Bone marrow (tissue), 2 donors: ENCODE measurements around the gene INVS.
"Not testable (repeated sequence)": the region's sequence is repeated elsewhere in the genome, so short reads cannot be mapped to it uniquely, and the experiment has no call there.

Experiments used
- DNase-seq, 2 donors: peaks; one replicate each; lab custom pipeline; 2025; lab: John Stamatoyannopoulos, UW

Gene INVS

DNA sequence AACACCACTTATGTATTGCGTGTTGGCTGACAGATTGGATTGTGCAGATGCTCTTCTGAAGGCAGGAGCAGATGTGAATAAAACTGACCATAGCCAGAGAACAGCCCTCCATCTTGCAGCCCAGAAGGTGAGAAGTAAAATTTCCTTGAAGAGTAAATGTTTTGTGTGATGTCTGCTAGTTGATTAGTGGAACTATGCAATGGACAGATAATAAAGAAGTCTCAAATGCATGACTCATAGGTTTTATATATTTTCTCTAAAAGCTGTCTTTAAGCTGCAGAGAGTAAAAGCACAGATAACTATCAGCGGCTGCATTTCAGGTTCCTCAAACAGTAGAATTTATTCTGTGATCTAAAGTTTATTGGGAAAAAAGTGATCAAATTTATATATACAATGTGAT lies 27.4 kb downstream of the INVS start:
- DNase-seq: no peak

DNA sequence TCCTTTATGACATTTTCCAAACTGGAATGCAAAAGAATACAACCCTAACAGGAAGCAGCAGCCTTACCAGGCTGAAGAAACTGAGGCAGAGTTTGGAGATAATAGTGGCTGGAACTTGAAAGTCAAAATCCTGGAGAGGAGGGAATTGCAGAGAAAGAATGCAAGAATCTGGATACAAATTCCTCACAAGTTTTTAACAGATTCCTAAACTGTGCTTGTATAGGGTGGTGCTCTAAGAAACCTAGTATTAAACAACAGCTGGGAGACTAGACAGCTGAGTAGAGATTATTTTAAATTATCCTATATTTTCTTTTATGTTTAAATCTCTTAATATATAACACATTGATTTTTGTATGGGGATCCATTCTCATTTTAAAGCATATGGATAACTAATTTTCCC lies 30.7 kb downstream of the INVS start:
- DNase-seq: no peak

DNA sequence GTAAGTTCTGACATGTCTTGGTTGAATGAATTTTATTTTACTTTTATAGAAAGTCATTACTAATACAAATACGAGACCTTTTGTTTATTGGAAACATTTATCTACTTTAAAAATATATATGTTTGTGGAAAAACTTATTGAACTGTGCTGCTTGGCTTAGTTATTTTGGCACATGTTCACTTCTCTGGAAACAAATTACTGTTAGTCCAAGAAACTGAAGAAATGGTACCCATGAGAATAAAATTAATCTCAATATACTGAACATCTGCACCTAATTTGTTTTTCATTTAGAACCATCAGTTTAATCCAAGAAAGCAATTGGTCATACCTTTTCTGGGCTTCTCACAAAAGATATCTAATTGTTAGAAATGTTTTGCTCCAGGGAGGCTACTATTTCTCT lies 32.2 kb downstream of the INVS start:
- DNase-seq: no peak

DNA sequence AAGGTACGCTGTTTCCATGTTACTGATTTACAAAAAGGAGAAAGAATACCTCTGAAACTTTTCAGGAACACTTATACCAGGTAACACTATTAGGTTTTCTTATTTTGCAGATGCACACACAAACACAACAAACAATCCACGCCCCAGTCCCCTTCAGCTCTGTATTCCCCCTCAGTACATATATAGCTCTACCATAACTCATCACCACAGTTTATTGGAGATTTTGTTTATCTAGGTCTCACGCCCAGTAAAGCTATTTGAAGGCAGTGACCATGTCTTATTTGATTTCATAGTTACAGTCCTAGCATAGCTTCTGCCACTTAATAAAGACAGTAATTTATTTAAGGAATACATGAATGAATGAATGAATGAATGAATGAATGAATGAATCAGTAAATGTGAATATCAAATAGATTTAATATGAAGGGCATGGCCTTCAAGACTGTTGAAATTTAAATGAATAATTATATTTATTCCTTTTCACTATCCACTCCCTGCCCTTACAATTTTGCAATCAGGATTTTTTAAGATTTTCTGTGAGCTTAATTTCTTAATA lies 32.9 kb downstream of the INVS start:
- DNase-seq: no peak

DNA sequence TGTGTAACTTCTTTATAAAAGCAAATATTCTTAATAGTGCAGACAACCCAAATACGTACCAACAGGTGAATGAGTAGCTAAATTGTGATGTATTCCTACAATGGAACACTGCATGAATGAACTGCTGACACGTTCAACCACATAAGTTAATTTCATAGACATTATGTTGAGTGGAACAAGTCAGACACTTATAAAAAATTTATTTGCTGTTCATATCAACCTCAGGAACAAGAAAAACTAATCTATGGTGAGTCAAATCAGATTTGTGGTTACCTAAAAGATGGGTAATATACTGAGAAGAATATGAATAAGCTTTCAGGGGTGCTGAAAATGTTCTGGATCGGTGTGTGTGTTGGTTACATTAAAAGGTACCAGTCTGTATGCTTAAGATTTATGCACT lies 35.7 kb downstream of the INVS start:
- no peak for DNase-seq

DNA sequence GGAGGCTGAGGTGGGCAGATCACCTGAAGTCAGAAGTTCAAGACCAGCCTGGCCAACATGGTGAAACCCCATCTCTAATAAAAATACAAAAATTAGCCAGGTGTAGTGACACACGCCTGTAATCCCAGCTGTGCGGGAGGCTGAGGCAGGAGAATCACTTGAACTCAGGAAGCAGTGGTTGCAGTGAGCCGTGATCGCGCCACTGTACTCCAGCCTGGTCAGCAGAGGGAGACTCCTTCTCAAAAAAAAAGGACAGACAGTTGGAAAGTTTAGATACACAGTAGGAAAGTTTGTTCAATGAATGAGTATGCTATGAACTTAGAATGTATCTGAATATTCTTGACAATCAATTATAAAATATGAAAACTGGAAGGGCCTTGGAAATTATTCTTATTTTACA lies 37.8 kb downstream of the INVS start:
- not testable (repeated sequence) for DNase-seq

DNA sequence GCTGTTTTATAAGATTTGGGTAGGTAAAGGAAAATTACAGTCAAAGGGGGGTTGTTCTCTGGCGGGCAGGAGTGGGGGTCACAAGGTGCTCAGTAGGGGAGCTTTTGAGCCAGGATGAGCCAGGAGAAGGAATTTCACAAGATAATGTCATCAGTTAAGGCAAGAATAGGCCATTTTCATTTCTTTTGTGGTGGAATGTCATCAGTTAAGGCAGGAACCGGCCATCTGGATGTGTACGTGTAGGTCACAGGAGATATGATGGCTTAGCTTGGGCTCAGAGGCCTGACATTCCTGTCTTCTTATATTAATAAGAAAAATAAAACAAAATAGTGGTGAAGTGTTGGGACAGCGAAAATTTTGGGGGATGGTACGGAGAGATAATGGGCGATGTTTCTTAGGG lies 41.3 kb downstream of the INVS start:
- not testable (repeated sequence) for DNase-seq

DNA sequence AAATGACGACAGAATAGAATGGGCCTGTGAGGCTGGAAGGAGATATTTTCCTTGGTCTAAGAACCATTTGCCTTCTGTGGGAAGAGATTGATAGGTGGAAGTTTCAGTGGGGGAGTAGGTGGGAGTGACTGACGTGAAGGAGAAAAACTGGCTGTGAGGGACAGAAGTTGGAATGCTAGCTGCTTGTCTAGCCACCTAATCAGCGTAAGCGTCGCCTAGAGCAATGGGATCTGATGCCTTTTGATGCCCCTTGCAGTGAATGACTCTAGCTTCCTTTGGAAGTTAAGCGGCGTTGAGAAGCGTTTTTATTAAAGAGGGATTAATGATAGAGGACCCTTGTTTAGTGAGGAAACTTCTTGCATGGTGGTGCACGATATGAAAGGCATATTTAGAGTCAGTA lies 42.8 kb downstream of the INVS start:
- not testable (repeated sequence) for DNase-seq

DNA sequence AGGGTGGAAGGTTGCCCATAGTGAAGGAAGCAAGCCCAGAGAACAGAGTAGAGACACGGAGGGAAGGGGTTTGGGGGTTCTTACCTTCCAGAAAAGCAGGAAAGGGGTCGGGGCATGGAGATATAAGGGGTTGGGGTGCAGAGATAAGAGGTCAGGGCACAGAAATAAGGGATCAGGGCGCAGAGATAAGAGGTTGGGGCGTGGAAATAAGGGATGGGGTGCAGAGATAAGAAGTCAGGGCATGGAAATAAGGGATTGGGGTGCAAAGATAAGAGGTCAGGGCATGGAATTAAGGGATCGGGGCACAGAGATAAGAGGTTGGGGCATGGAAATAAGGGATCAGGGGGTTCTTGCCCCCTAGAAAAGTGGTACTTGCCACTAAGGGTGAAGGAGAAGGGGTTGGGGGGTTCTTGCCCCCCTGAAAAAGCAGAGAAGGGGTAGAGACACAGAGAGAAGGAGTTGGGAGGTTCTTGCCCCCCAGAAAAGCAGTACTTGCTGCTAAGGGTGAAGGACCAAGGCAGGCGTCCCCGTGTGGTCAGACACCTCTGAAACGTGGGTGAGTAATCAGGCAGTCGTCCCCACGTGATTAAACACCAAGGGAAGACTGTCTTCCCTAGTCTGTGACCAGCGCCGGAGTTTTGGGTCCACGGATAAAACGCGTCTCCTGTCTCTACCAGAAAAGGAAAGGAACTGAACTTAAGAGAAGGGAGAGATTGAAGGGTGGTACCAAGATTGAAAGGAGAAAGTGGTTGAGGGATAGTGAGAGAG lies 46.3 kb downstream of the INVS start:
- DNase-seq: not testable (repeated sequence)

DNA sequence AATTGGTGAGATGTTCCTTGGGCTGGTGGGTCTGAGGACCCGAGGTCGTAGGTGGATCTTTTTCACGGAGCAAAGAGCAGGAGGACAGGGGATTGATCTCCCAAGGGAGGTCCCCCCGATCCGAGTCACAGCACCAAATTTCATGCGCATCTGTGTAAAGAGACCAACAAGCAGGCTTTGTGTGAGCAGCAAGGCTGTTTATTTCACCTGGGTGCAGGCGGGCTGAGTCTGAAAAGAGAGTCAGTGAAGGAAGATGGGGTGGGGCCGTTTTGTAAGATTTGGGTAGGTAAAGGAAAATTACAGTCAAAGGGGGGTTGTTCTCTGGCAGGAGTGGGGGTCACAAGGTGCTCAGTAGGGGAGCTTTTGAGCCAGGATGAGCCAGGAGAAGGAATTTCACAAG lies 46.9 kb downstream of the INVS start:
- DNase-seq: not testable (repeated sequence)

DNA sequence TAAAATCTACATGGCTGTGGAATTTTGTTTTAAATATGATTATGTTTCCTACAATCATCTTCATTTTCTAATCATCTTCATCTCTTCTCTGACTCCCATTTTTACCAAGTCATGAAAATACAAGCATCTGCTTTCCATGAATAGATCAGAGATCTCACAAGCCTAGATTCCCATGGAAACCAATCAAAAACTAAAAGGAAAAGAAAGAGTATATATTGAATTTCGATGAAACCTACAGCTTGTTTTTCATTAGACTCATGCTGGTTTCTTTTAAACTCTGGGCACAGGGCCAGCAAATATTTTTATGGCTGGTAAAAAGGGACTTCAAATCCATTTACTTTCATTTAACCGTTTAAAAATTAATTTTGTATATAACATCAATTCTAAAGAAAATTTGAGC lies 51.2 kb downstream of the INVS start:
- DNase-seq: no peak

DNA sequence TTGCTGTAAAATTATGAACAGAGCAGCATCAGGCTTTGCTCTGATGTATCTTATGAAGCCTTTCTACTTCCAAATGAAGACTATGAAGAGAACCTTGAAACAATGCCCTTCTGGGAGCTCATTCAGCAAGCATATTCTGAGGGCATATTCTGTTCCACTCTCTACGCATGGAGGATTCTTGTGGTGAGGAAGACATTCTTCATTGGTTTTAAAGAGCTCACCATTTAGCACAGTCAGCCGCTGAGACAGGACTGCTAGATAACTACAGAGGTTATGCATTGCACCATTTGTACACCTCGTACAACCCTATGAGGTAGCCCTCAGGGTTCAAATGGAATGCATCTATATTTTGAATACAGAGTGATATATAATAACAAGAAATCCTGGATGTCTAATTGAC lies 61.0 kb downstream of the INVS start:
- no peak for DNase-seq

DNA sequence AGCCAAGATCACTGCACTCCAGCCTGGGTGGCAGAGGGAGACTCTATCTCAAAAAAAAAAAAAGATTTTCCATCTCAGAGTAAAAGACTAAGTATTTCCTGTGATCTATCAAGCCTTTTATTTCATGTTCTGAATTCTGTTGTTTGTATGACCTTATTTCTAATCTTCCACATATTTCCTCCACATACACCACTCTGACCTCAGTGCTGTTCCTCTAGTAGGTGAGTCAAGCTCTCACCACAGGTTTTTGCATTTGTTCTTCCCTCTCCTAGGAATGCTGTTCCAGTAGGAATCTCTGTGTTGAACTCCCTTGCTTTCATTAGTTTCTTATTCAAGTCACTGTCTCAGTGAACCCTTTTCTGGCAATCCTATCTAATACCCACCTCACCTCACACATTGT lies 68.1 kb downstream of the INVS start:
- DNase-seq: no peak

DNA sequence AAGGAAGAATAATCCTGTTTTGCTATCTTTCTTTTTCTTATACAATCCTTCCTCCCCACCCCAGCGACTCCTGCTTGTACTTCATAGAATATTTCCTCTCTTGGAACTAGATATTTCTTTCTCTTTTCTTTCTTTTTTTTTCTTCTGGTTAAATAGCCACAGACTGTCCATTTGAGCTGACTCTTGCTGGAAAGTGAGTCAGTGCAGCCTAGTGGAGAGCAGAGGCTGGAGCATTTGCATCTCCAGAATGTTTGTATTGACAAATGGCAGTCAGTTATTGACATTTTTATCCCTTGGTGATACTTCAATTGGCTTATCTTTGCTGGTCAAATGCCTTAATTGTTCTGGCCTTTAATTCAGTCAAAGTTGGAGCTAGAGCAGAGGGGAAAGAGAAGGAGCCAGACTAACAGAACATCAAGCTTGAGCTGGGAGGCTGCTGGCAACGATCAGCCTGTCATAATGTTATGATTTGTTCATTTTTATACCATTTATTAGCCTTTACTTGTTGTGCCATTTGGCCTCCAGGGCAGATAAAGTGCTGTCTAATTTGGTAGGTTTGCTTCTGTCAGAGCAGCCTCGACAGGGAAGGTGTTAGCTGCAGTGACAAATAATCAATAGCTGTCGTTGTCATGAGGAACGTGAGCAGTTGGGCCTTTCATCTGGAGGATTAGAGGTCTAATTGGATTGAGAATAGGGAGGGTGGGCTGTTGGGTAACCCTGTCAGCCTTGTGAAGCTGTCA lies 69.0 kb downstream of the INVS start:
- DNase-seq: no peak

DNA sequence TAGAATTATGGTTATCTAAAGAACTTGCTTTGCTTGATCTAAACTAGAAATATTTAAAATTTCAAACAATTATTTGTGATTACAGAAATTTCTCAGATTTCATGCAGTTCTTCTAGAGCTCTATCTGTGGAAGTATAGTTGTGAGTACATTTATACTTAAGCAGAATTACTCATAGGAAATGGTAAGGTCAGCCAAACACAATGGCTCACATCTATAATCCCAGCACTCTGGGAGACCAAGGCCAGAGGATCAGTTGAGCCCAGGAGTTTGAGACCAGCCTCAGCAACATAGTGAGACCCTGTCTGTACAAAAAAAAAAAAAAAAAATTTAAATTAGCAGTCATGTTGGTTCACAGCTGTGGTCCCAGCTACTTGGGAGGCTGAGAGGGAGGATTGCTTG lies 71.0 kb downstream of the INVS start:
- DNase-seq: no peak

DNA sequence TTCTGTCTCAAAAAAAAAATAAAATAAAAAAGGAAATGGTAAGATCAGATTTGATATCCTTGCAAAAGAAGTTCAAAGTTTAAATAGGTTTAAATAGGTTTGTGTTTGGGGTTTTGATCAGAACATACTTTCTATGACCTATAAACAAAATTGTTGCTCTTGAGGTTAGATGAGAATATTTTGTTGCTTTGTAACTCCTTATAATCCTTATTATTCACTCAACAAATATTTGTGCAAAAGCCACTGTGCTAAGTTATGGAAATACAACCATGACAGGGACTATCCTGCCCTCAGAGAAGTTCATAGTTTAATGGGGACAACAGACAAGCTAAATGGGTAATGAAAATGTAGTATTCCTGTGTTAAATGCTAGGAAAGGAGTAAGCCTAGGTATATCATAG lies 71.5 kb downstream of the INVS start:
- DNase-seq: no peak

DNA sequence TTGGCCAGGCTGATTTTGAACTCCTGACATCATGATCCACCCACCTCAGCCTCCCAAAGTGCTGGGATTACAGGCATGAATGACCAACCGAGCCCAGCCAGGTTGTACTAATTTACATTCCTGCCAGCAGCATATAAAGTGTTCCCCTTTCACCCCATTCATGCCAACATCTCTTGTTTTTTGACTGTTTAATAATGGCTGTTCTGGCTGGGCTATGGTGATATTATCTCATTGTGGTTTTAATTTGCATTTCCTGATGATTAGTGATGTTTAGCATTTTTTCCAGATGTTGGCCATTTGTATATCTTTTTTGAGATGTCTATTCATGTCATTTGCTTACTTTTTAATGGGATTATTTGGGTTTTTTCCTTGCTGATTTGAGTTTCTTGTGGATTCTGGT lies 87.3 kb downstream of the INVS start:
- no peak for DNase-seq

DNA sequence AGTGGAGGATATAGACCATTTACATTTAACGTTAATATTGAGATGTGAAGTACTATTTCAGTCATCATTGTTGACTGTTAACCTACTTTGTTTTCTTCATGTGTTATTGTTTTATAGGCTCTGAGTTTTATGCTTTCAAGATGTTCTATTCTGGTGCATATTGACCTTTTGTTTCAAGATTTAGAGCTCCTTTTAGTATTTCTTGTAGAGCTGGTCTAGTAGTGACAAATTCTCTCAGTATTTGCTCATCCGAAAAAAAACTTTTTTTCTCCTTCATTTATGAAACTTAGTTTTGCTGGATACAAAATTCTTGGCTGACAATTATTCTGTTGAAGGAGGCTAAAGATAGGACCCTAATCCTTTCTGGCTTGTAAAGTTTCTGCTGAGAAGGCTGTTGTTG lies 91.3 kb downstream of the INVS start:
- DNase-seq: no peak

DNA sequence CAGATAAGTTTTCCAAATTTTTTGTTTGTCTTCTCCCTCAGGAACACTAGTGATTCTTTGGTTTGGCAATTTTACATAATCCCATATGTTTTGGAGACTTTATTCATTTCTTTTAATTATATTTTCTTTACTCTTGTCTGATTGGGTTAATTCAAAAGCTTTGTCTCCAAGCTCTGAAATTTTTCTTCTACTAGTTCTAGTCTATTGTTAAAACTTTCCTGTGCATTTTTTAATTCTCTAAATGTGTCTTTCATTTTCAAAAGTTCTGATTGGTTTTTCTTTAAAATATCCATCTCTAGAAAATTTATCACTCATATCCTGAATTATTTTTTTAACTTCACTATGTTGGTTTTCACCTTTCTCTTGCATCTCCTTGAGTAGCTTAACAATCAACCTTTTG lies 92.2 kb downstream of the INVS start:
- DNase-seq: no peak

DNA sequence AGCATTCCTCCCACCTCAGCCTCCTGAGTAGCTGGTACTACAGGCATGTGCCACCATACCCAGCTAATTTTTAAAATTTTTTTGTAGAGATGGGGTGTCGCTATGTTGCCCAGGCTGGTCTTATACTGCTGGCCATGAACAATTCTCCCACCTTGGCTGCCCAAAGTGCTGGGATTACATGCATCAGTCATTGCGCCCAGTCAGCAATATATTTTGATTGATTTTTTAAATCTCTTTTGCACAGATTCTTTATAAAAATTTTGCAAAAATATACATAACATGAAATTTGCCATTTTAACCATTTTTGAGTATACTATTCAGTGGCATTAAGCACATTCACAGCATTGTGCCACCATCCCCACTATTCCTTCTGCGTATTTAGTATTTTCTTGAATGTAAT lies 94.0 kb downstream of the INVS start:
- no peak for DNase-seq

DNA sequence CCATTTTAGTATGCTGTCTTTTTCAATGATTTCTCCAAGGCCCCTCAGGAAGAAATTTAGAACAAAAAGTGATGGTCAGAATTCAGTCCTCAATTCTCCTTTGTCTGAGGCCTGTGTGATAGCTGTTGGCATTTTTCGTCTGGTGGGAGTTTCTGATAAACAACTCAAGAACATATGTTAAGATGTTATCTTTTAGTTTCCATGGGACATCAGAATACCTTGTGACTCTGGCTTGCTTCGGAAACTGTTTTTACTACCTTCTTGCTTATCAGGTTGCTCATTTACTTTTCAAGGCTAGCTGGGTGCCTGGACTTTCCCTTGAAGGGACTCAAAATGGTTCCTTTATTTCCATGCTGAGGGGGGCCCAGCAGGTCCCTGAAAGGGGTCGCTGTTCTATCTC lies 97.2 kb downstream of the INVS start:
- DNase-seq: no peak

DNA sequence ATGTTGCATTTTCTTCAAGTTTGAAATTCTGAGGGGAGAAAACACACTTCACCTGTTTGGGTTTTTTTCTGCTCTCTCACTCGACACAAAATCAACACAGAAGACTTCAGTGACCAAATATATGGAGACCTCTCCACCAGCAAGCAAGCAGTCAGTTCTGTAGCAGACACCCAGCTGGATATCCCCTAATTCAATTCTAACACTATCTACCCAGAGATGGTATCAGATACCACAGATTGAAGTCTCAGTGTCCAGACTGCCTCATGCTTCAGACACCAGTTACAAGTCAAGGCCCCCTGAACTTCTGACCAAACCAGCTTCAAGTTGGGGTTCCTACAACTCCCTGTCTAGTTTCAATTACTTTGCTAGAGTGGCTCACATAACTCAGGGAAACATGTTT lies 97.8 kb downstream of the INVS start:
- no peak for DNase-seq

DNA sequence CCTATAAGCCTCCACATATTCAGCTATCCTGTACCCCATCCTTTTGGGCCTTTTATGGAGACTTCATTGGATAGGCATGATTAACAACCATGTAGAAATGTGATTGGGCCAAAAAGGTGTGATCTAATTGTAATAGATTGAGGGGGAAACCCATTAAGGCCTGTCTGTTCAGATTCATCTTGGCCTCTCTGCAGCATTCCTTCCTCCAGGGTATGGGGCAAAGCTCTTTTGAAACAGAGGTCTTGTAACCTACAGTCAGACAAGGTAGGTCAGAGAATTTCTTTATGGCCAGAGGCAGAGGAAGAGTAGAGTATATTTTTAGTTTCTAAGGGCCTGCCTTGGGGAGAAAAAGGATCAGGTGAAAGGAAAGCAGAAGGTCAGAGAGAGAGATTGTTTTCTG lies 98.5 kb downstream of the INVS start:
- DNase-seq: no peak

DNA sequence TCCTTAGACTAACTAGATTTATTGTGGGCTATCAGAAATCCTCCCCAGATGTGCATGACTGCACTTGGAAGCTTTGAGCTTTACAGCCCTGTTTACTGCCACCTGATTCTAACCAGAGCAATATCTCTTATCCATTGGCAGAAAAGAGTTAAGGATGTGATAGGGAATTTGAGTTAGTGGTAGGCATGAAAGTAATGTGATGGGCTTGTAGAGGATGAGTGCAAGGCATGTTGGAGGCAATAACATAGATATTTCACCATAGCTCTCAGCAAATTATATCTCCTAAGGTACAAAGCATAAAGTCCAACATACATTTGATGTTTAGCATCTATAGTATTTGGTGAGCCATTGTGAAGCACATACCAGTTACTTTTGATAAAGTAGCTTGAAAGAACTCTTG lies 103.8 kb downstream of the INVS start:
- DNase-seq: no peak
